ENCODE data around the gene GIGYF2. TPM values are rescaled to one million over a fixed set of nuclear protein-coding genes. Genes with fewer than 3 reads are reported as not detected.
"Not testable (repeated sequence)": the region's sequence is repeated elsewhere in the genome, so short reads cannot be mapped to it uniquely, and the experiment has no call there.

GIGYF2 gene
- polyA plus RNA-seq, 2 of the 4 experiments (the other 2 are of a cell fraction) = 31.2 to 46.3 TPM

- POLR2A ChIA-PET; ATAC-seq; FAIRE-seq; DNase-seq (ENCODE audit: low read depth in 1 of 2, low spot score in 1 of 2); H3K4me1 ChIP-seq; H3K4me2 ChIP-seq; H3K4me3 ChIP-seq; H3K27ac ChIP-seq; H3K9me3 ChIP-seq: not testable (repeated sequence)
- TF ChIP-seq ZC3H11A (IDR thresholded peaks at IDR 0.05) = peak; percentile 28; the same call in 1 of the 2 replicates
- CTCF ChIA-PET = interaction anchor here (0.5 kb wide), 1 partner anchor 494 kb away, joined by 3 read pairs; no protein-coding TSS in a partner anchor
- WGBS (ENCODE audit: missing lambda C conversion rate) = 78% methylated on average over 6 of the region's 6 CpGs
These were observed 11.7 kb upstream of the GIGYF2 start for GRCh38 chr2:232685391-232685790.

- 61% methylated on average over 11 of the region's 11 CpGs for WGBS (ENCODE audit: missing lambda C conversion rate)
- no peak for DNase-seq (ENCODE audit: low read depth in 1 of 2, low spot score in 1 of 2)
- TF ChIP-seq HOXB5 (CRISPR knock-in tag; IDR thresholded peaks at IDR 0.05) = no peak
These were observed 9.6 kb upstream of the GIGYF2 start for GRCh38 chr2:232687382-232688160.

GRCh38 chr2:232688201-232688600 is 8.9 kb upstream of the GIGYF2 start:
- CTCF ChIA-PET = no interaction called here
- POLR2A ChIA-PET = no interaction called here
- FAIRE-seq = no peak
- Histone ChIP-seq H3K4me1 (no peaks in the 10 kb centered on the region), H3K4me2 (no peak overlapping the region), H3K9me3 (no peaks in the 10 kb centered on the region), H3K4me3 (no peak overlapping the region), H3K27ac (no peak overlapping the region)
- DNase-seq (ENCODE audit: low read depth in 1 of 2, low spot score in 1 of 2) = no peak
- ATAC-seq = no peak
- 85% methylated on average over 7 of the region's 7 CpGs for WGBS (ENCODE audit: missing lambda C conversion rate)
- no peak for TF ChIP-seq FOSB (CRISPR knock-in tag; IDR thresholded peaks at IDR 0.05)
- no peak for TF ChIP-seq EHF (CRISPR knock-in tag; IDR thresholded peaks at IDR 0.05)
- no peak for TF ChIP-seq RFX5 (IDR thresholded peaks at IDR 0.05)
- no peak for TF ChIP-seq JUNB (IDR thresholded peaks at IDR 0.05)
- TF ChIP-seq RAD21 (conservative IDR thresholded peaks at IDR 0.05 in 1 of 2, IDR thresholded peaks at IDR 0.05 in 1 of 2) = no peak
- no peak for TF ChIP-seq CEBPB (IDR thresholded peaks at IDR 0.05)
- no peak for TF ChIP-seq ZSCAN20 (CRISPR knock-in tag; IDR thresholded peaks at IDR 0.05)
- no peak for TF ChIP-seq ESRRA (IDR thresholded peaks at IDR 0.05; ENCODE audit: borderline replicate concordance, low read length)
- no peak for TF ChIP-seq CBX2 (IDR thresholded peaks at IDR 0.05; ENCODE audit: borderline replicate concordance, low read depth)
- no peak for TF ChIP-seq SREBF2 (IDR thresholded peaks at IDR 0.05)
- TF ChIP-seq USF2 (IDR thresholded peaks at IDR 0.05) = no peak
- TF ChIP-seq CBX8 (IDR thresholded peaks at IDR 0.05) = no peak
- TF ChIP-seq ATOH8 (CRISPR knock-in tag; IDR thresholded peaks at IDR 0.05; ENCODE audit: low read depth) = no peak
- TF ChIP-seq REST (IDR thresholded peaks at IDR 0.05) = no peak
- no peak for TF ChIP-seq PHF8 (IDR thresholded peaks at IDR 0.05; ENCODE audit: borderline replicate concordance, low read depth)
- TF ChIP-seq FOXS1 (CRISPR knock-in tag; IDR thresholded peaks at IDR 0.05) = no peak
- no peak for TF ChIP-seq ZNF302 (CRISPR knock-in tag; IDR thresholded peaks at IDR 0.05)

More at GRCh38 chr2:232687382-232688160, 9.6 kb upstream of the GIGYF2 start:
- peak in 1 of 2 experiments; percentile 33; a peak in 3 of 6 replicates for ATAC-seq
- no peaks in the 10 kb centered on the region for H3K4me1 ChIP-seq
- ChIA-PET POLR2A (no interaction called here), CTCF (no interaction called here)
- H3K27ac ChIP-seq = no peak overlapping the region
- no peak overlapping the region for H3K4me3 ChIP-seq
- no peak for FAIRE-seq
- H3K4me2 ChIP-seq = no peak overlapping the region
- H3K9me3 ChIP-seq = no peaks in the 10 kb centered on the region

All from A549 (cell line).